Spleen (tissue), 11 donors: ENCODE measurements around the gene ARID4B. TPM values are rescaled to one million over a fixed set of nuclear protein-coding genes. Genes with fewer than 3 reads are reported as not detected.

ENCODE experiments used
- DNase-seq: peaks from one replicate; pipeline ENCODE4 v3.0.0-alpha.2; 2020
- H3K27ac ChIP-seq, 8 donors: fragments of 200-600 bp; sonication (generic) in 7 of 8; 1 replicate in 4 of 8; 2 replicates in 4 of 8; pipeline versions ENCODE4 v1.5.0 to v1.8.0; 2016 to 2021; ENCODE audit warnings: inconsistent platforms in 4 of 8, mild to moderate bottlenecking in 4 of 8, moderate library complexity in 1 of 8
- H3K27me3 ChIP-seq, 7 donors: fragments of 200-600 bp; sonication (generic) in 6 of 7; replicated peaks in 1 of 7; 1 replicate in 4 of 7; 2 replicates in 3 of 7; pipeline versions ENCODE4 v1.5.0 to v1.8.0; 2016 to 2021; ENCODE audit warnings: inconsistent platforms in 3 of 7, mild to moderate bottlenecking in 1 of 7
- H3K36me3 ChIP-seq, 6 donors: fragments of 200-600 bp; sonication (generic) in 5 of 6; 1 replicate in 4 of 6; 2 replicates in 2 of 6; pipeline versions ENCODE4 v1.5.0 to v1.8.0; 2016 to 2021; ENCODE audit warnings: inconsistent platforms in 2 of 6
- H3K4me1 ChIP-seq, 6 donors: fragments of 200-600 bp; sonication (generic) in 5 of 6; 1 replicate in 3 of 6; 2 replicates in 3 of 6; pipeline versions ENCODE4 v1.5.0 to v1.8.0; 2016 to 2021; ENCODE audit warnings: inconsistent platforms in 3 of 6
- H3K4me3 ChIP-seq, 8 donors: fragments of 200-600 bp; sonication (generic) in 7 of 8; 1 replicate in 4 of 8; 2 replicates in 4 of 8; pipeline versions ENCODE4 v1.5.0 to v1.8.0; 2016 to 2021; ENCODE audit warnings: inconsistent platforms in 4 of 8, mild to moderate bottlenecking in 4 of 8, moderate library complexity in 2 of 8
- H3K9me3 ChIP-seq, 8 donors: fragments of 200-600 bp; sonication (generic) in 7 of 8; 1 replicate in 4 of 8; 2 replicates in 4 of 8; pipeline versions ENCODE4 v1.5.0 to v1.8.0; 2016 to 2021; ENCODE audit warnings: inconsistent platforms in 4 of 8
- CTCF ChIP-seq, 11 experiments: fragments of 200-600 bp in 7 of 11; fragments of 450-650 bp in 4 of 11; sonication (generic) in 4 of 11; IDR thresholded peaks in 8 of 11; conservative IDR thresholded peaks in 3 of 11; 1 replicate in 7 of 11; 2 replicates in 4 of 11; pipeline versions ENCODE4 v1.4.0 to v1.8.0; 2016 to 2021; ENCODE audit warnings: antibody characterized with exemption in 11 of 11, inconsistent platforms in 4 of 11, mild to moderate bottlenecking in 1 of 11
- POLR2A ChIP-seq, 3 donors: fragments of 450-650 bp; IDR thresholded peaks; one replicate each; pipeline ENCODE4 v1.5.1; 2017; ENCODE audit warnings: antibody characterized with exemption in 3 of 3, mild to moderate bottlenecking in 1 of 3
- POLR2AphosphoS5 ChIP-seq, 3 donors: sonication (generic); formaldehyde crosslinking; IDR thresholded peaks; one replicate each; pipeline ENCODE4 v1.5.1; 2017; ENCODE audit warnings: antibody characterized with exemption in 3 of 3
- WGBS, 5 donors: extraction: QIAGEN DNeasy Blood & Tissue Kit in 3 of 5; methylation state at CpG; one replicate each; pipeline versions ENCODE4 v1.1.5 to v1.1.7; 2013 to 2018; 5-methylcytosine and 5-hydroxymethylcytosine counted together
- intact Hi-C: fragments of 100-400 bp; cut with DNase I; formaldehyde crosslinking; loops from one replicate; pipeline ENCODE4 v1.15.0; 2023; ENCODE audit warnings: low total_unique reads
- polyA plus RNA-seq, 3 donors: library from polyadenylated mRNA; stranded (reverse); fragments of 200-250 nt; gene quantifications; one replicate each; pipeline ENCODE4 v1.2.1, GENCODE V29; 2013
- total RNA-seq, 7 donors: library from RNA; depleted of rRNA in 3 of 7; stranded (reverse); fragments of >200 nt in 3 of 7; fragmentation: NEBNext Ultra II Directional in 4 of 7; extraction: Animal tissue kit (Norgen Biotek cat#: 25700) in 4 of 7; gene quantifications; one replicate each; pipeline versions ENCODE4 v1.1.0 to v1.2.1, GENCODE V29; 2016 to 2021
- donor health status: healthy with polysubstance abuse.
- donor health status: DM: no; HTN: no; CAD: no; lungs with moderate emphysema.
- donor health status: DM: no; HTN: no; CAD: no.
- donor health status: Bipolar disorder and iron deficiency.
- donor health status: healthy.
- donor health status: DM: no; HTN: no; CAD: no.
- donor health status: DM: yes; HTN: yes; CAD: no.

ARID4B gene
- total and polyA plus RNA-seq, 10 donors: 13.2 to 82.0 (median 65.6) TPM

DNA sequence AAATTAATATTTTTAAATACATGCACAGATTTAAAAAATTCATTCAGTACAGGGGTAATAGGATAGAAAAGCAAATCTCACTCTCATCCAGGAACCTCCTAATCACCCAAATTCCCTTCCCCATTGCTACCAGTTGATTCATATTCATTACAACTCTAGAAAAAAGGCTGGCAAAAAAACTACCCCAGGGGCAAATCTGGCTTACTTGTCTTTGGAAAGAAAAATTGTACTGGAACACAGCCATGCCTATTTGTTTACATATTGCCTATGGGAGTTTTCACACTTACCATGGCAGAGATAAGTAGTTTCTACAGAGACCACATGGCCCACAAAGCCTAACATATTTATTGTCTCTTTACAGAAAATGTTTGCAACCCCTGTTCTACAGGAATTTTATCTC is 158.0 kb downstream of the ARID4B start:
- Histone ChIP-seq H3K27me3 (no peaks in the 10 kb centered on the region), H3K4me3 (no peak overlapping the region), H3K4me1 (no peaks in the 10 kb centered on the region), H3K27ac (no peak overlapping the region), H3K36me3 (peaks cover 0 to 97% (median 69%) of the 10 kb centered on the region in 6 donors), H3K9me3 (no peaks in the 10 kb centered on the region)
- TF ChIP-seq POLR2AphosphoS5 (IDR thresholded peaks at IDR 0.05) (no peak), CTCF (IDR thresholded peaks at IDR 0.05 in 8 of 11, conservative IDR thresholded peaks at IDR 0.05 in 3 of 11) (no peak), POLR2A (IDR thresholded peaks at IDR 0.05) (no peak)
- intact Hi-C loops: no loop called here
- no peak for DNase-seq

GRCh38 chr1:235168375-235168774 is 159.6 kb downstream of the ARID4B start:
- H3K4me1 ChIP-seq: no peaks in the 10 kb centered on the region
- H3K27me3 ChIP-seq: no peaks in the 10 kb centered on the region
- H3K4me3 ChIP-seq: no peak overlapping the region
- no peak for DNase-seq
- intact Hi-C loops: no loop called here
- H3K36me3 ChIP-seq: peaks cover 0 to 81% (median 56%) of the 10 kb centered on the region in 6 donors
- TF ChIP-seq POLR2AphosphoS5 (IDR thresholded peaks at IDR 0.05): no peak
- no peak for TF ChIP-seq POLR2A (IDR thresholded peaks at IDR 0.05)
- TF ChIP-seq CTCF (IDR thresholded peaks at IDR 0.05 in 8 of 11, conservative IDR thresholded peaks at IDR 0.05 in 3 of 11): no peak
- 95 to 99% (median 98%) methylated on average over 3 of the region's 3 CpGs for WGBS, 5 donors
- H3K9me3 ChIP-seq: no peaks in the 10 kb centered on the region
- no peak overlapping the region for H3K27ac ChIP-seq

- Histone ChIP-seq H3K27ac (peak overlapping the region; percentile 77 to 98 (median 94)), H3K27me3 (no peaks in the 10 kb centered on the region), H3K36me3 (peaks cover 0 to 47% (median 20%) of the 10 kb centered on the region in 6 donors), H3K9me3 (no peaks in the 10 kb centered on the region), H3K4me1 (peaks cover 8 to 50% (median 32%) of the 10 kb centered on the region in 6 donors), H3K4me3 (peak overlapping the region; percentile 64 to 94 (median 78))
- DNase-seq: no peak
- intact Hi-C loops: no loop called here
- 64 to 72% (median 67%) methylated on average over 21 of the region's 21 CpGs for WGBS, 5 donors
- TF ChIP-seq CTCF (IDR thresholded peaks at IDR 0.05 in 8 of 11, conservative IDR thresholded peaks at IDR 0.05 in 3 of 11) (no peak), POLR2A (IDR thresholded peaks at IDR 0.05) (no peak), POLR2AphosphoS5 (IDR thresholded peaks at IDR 0.05) (no peak)
Observed at GRCh38 chr1:235161685-235162327, 166.2 kb downstream of the ARID4B start.

GRCh38 chr1:235160957-235161684 is 166.9 kb downstream of the ARID4B start, which contains the start of gene RBM34:
Gene RBM34 (minus strand): TSS chr1:235161250. CDS start chr1:235161226, 24 bp downstream.
- intact Hi-C loops: no loop called here
- peaks cover 8 to 56% (median 34%) of the 10 kb centered on the region in 6 donors for H3K4me1 ChIP-seq
- peaks cover 0 to 47% (median 27%) of the 10 kb centered on the region in 6 donors for H3K36me3 ChIP-seq
- TF ChIP-seq POLR2A (IDR thresholded peaks at IDR 0.05): peak; percentile 40 to 96 (median 80)
- peak; percentile 23 to 74 (median 48) for TF ChIP-seq CTCF (IDR thresholded peaks at IDR 0.05 in 8 of 11, conservative IDR thresholded peaks at IDR 0.05 in 3 of 11)
- TF ChIP-seq POLR2AphosphoS5 (IDR thresholded peaks at IDR 0.05): peak; percentile 99
- peak within 1 kb of the TSS; percentile 77 to 98 (median 94) for H3K27ac ChIP-seq
- WGBS, 5 donors: 0 to 1% (median 0%) methylated on average over 45 to 52 of the region's 52 CpGs
- peak within 1 kb of the TSS; percentile 64 to 94 (median 78) for H3K4me3 ChIP-seq
- DNase-seq: peak; percentile 98
- no peaks in the 10 kb centered on the region for H3K27me3 ChIP-seq
- no peaks in the 10 kb centered on the region for H3K9me3 ChIP-seq
